ENCODE data around the gene PPP1R16B.

The PPP1R16B gene

GRCh38 chr20:38918172-38918571, 112.7 kb downstream of the PPP1R16B start:
- FAIRE-seq = no peak
- TF ChIP-seq POU2F2 (IDR thresholded peaks at IDR 0.05; ENCODE audit: low read depth, low read length) (no peak), POLR2A (IDR thresholded peaks at IDR 0.05; ENCODE audit: low read depth, low read length) (no peak), SPI1 (IDR thresholded peaks at IDR 0.05; ENCODE audit: low read depth, low read length) (no peak)

DNA sequence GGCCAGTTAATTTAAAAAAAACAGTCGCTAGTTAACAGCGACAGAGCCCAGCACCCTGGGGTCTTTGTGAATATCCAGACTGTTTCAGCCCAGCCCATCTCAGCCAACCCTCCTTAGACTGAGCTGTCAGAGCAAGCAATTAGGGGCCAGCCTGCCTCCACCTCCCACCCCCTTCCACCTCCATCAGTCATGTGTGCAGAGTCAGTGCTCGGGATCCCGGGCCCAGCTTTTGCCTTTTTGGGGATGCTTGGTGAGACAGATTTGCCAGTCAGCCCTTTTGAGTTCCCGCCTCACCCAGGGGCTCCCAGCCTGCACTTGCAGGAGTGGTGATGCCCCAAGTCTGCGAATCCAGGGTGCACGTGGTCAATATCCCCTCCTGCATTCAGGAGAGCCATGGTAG, 114.2 kb downstream of the PPP1R16B start:
- no peak for FAIRE-seq
- no peak for TF ChIP-seq POLR2AphosphoS5 (IDR thresholded peaks at IDR 0.05; ENCODE audit: low read depth, low read length)
- no peak for DNase-seq (ENCODE audit: insufficient read length, low spot score)

More at GRCh38 chr20:38918172-38918571, 112.7 kb downstream of the PPP1R16B start:
- no peak for DNase-seq (ENCODE audit: insufficient read length, low spot score)

DNA sequence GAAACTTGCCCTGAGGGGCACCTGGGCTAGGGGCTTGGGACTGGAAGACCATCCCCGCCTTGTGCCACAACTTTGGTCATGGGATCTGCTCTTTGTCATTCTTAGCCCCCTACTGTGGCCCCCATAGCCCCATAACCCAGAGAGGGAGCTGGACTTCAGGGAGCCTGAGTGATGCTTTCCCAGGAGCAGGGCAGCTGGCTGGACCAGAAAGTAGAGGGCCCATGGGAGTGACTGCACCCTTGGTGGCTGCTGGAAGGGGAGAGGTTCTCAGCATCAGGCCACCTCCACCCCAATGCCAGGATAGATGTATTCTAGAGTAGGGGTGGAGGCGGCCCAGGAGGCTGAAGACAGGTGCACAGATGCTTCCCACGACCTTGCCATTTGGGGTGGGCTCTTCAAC, 114.9 kb downstream of the PPP1R16B start:
- no peak for FAIRE-seq
- no peak for TF ChIP-seq POU2F2 (IDR thresholded peaks at IDR 0.05; ENCODE audit: low read depth, low read length)
- DNase-seq (ENCODE audit: insufficient read length, low spot score) = no peak

GRCh38 chr20:38920851-38921250, 115.4 kb downstream of the PPP1R16B start:
- DNase-seq (ENCODE audit: insufficient read length, low spot score) = no peak
- TF ChIP-seq PAX5 (IDR thresholded peaks at IDR 0.05; ENCODE audit: insufficient read depth, low read length, severe bottlenecking) (no peak), SPI1 (IDR thresholded peaks at IDR 0.05; ENCODE audit: low read depth, low read length) (no peak), POLR2AphosphoS5 (IDR thresholded peaks at IDR 0.05; ENCODE audit: low read depth, low read length) (no peak), TAF1 (IDR thresholded peaks at IDR 0.05; ENCODE audit: low read depth, low read length) (no peak), POLR2A (IDR thresholded peaks at IDR 0.05; ENCODE audit: low read depth, low read length) (no peak), POU2F2 (IDR thresholded peaks at IDR 0.05; ENCODE audit: low read depth, low read length) (no peak)
- no peak for FAIRE-seq

GRCh38 chr20:38924718-38925117, 119.2 kb downstream of the PPP1R16B start:
- no peak for DNase-seq (ENCODE audit: insufficient read length, low spot score)
- FAIRE-seq = no peak
- TF ChIP-seq PAX5 (IDR thresholded peaks at IDR 0.05; ENCODE audit: insufficient read depth, low read length, severe bottlenecking) (no peak), POLR2A (IDR thresholded peaks at IDR 0.05; ENCODE audit: low read depth, low read length) (no peak), POU2F2 (IDR thresholded peaks at IDR 0.05; ENCODE audit: low read depth, low read length) (no peak), TAF1 (IDR thresholded peaks at IDR 0.05; ENCODE audit: low read depth, low read length) (no peak), POLR2AphosphoS5 (IDR thresholded peaks at IDR 0.05; ENCODE audit: low read depth, low read length) (no peak), SPI1 (IDR thresholded peaks at IDR 0.05; ENCODE audit: low read depth, low read length) (no peak)

GRCh38 chr20:38926142-38926933, 120.8 kb downstream of the PPP1R16B start, which contains the start of gene FAM83D:
FAM83D (plus strand) TSS chr20:38926417; CDS start chr20:38926443, 26 bp downstream.
- DNase-seq (ENCODE audit: insufficient read length, low spot score) (peak; percentile 99), FAIRE-seq (peak; percentile 95)
- TF ChIP-seq POLR2AphosphoS5 (IDR thresholded peaks at IDR 0.05; ENCODE audit: low read depth, low read length) (peak; percentile 90), POU2F2 (IDR thresholded peaks at IDR 0.05; ENCODE audit: low read depth, low read length) (peak; percentile 63), SPI1 (IDR thresholded peaks at IDR 0.05; ENCODE audit: low read depth, low read length) (no peak), POLR2A (IDR thresholded peaks at IDR 0.05; ENCODE audit: low read depth, low read length) (peak; percentile 92), TAF1 (IDR thresholded peaks at IDR 0.05; ENCODE audit: low read depth, low read length) (0 out of 2 replicates have a peak, but pooled peaks have one; percentile 40)

GRCh38 chr20:38926934-38927616, 121.6 kb downstream of the PPP1R16B start:
- TF ChIP-seq POLR2AphosphoS5 (IDR thresholded peaks at IDR 0.05; ENCODE audit: low read depth, low read length) (no peak), PAX5 (IDR thresholded peaks at IDR 0.05; ENCODE audit: insufficient read depth, low read length, severe bottlenecking) (no peak), SPI1 (IDR thresholded peaks at IDR 0.05; ENCODE audit: low read depth, low read length) (no peak), POLR2A (IDR thresholded peaks at IDR 0.05; ENCODE audit: low read depth, low read length) (no peak), TAF1 (IDR thresholded peaks at IDR 0.05; ENCODE audit: low read depth, low read length) (no peak), POU2F2 (IDR thresholded peaks at IDR 0.05; ENCODE audit: low read depth, low read length) (no peak)
- DNase-seq (ENCODE audit: insufficient read length, low spot score) (no peak), FAIRE-seq (no peak)

- DNase-seq (ENCODE audit: insufficient read length, low spot score) (no peak), FAIRE-seq (peak; percentile 72)
- no peak for TF ChIP-seq POLR2A (IDR thresholded peaks at IDR 0.05; ENCODE audit: low read depth, low read length)
- no peak for TF ChIP-seq POU2F2 (IDR thresholded peaks at IDR 0.05; ENCODE audit: low read depth, low read length)
- TF ChIP-seq TAF1 (IDR thresholded peaks at IDR 0.05; ENCODE audit: low read depth, low read length) = no peak
- no peak for TF ChIP-seq POLR2AphosphoS5 (IDR thresholded peaks at IDR 0.05; ENCODE audit: low read depth, low read length)
- no peak for TF ChIP-seq SPI1 (IDR thresholded peaks at IDR 0.05; ENCODE audit: low read depth, low read length)
- TF ChIP-seq PAX5 (IDR thresholded peaks at IDR 0.05; ENCODE audit: insufficient read depth, low read length, severe bottlenecking) = no peak
Measured at GRCh38 chr20:38927902-38928578, 122.5 kb downstream of the PPP1R16B start.

- DNase-seq (ENCODE audit: insufficient read length, low spot score) = no peak
- TF ChIP-seq SPI1 (IDR thresholded peaks at IDR 0.05; ENCODE audit: low read depth, low read length) (no peak), TAF1 (IDR thresholded peaks at IDR 0.05; ENCODE audit: low read depth, low read length) (no peak), POLR2A (IDR thresholded peaks at IDR 0.05; ENCODE audit: low read depth, low read length) (no peak), POU2F2 (IDR thresholded peaks at IDR 0.05; ENCODE audit: low read depth, low read length) (no peak), POLR2AphosphoS5 (IDR thresholded peaks at IDR 0.05; ENCODE audit: low read depth, low read length) (no peak), PAX5 (IDR thresholded peaks at IDR 0.05; ENCODE audit: insufficient read depth, low read length, severe bottlenecking) (no peak)
- FAIRE-seq = no peak
Measured at GRCh38 chr20:38930242-38930569, 124.7 kb downstream of the PPP1R16B start.

All from GM12891 (cell line).